SK-N-MC (cell line): ENCODE results near the gene GLOD4.

ENCODE experiments used
- EZH2 ChIP-seq: fragments of 200-600 bp; sonication (generic); IDR thresholded peaks from one replicate; pipeline ENCODE4 v1.6.1; 2017; ENCODE audit warnings: antibody characterized with exemption
- POLR2AphosphoS5 ChIP-seq: IDR thresholded peaks from 2 replicates; pipeline ENCODE4 v1.6.1; 2012; ENCODE audit warnings: mild to moderate bottlenecking, low read depth, low read length, borderline replicate concordance

DNA sequence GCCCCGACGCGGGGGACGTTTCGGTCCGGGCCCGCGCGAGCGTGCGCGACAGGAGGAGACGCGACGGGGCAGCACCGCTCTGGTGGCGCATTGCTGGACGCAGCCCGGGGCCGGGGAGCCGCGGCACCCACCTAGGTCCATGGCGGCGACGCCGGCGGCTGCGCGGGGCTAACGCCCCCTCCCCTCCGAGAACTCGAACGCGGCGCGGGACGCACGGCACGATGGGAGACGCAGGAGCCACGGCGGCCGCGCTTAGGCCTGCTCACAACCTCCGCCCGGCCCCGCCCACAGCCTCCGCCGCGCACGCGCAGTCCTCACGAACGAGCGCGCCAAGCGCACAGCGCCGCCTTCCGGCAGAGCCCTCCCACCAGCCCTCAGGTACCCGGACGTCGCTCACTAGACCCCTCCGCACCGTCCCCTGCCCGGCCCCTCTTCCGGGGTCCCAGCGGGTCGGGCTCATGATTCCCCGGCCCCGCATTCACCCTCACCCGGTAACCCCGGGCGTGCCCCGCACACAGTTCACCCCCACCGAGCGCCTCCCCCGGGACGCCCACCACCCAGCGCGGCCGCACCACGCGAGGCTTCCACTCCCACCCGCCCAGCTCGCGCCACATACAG, 30.0 kb downstream of the GLOD4 start, which contains the start of gene GEMIN4:
- TF ChIP-seq EZH2 (no peak), POLR2AphosphoS5 (peak; percentile 61; the same call in 1 of the 2 replicates)
